A673 (cell line): ENCODE results near the gene PTGER4. TPM values are rescaled to one million over a fixed set of nuclear protein-coding genes. Genes with fewer than 3 reads are reported as not detected.

Source experiments
- BruUV-seq: library from RNA; stranded (reverse); fragments of 400-500 nt; replicated peaks from 2 replicates; lab custom pipeline; 2021; lab: Mats Ljungman, UMichigan
- CTCF ChIA-PET: fragments of 300-600 bp; sonication (Branson Sonifier 250); formaldehyde crosslinking; loops from one replicate; lab custom pipeline; 2022; ENCODE audit warnings: antibody characterized with exemption; lab: Charles Lee
- POLR2A ChIA-PET: fragments of 300-600 bp; sonication (Branson Sonifier 250); formaldehyde crosslinking; loops from one replicate; lab custom pipeline; 2022; ENCODE audit warnings: antibody characterized with exemption; ENCODE audit not compliant: low non-redundant PET; lab: Charles Lee
- DNase-seq: peaks from one replicate; pipeline ENCODE4 v3.0.0-alpha.2; 2015; ENCODE audit warnings: low spot score
- H3K27ac ChIP-seq: fragments of 200-600 bp; sonication (generic); 2 replicates; pipeline ENCODE4 v1.5.1; 2016; ENCODE audit warnings: mixed run types, low read depth, mild to moderate bottlenecking, mixed read lengths, antibody characterized with exemption, low read length; ENCODE audit not compliant: poor library complexity, severe bottlenecking
- H3K27me3 ChIP-seq: fragments of 200-600 bp; sonication (generic); replicated peaks from 2 replicates; pipeline ENCODE4 v1.6.1; 2017; ENCODE audit warnings: mixed run types, low read depth, mild to moderate bottlenecking, mixed read lengths, antibody characterized with exemption, low read length; ENCODE audit not compliant: insufficient read depth, poor library complexity
- H3K36me3 ChIP-seq: fragments of 200-600 bp; sonication (generic); 2 replicates; pipeline ENCODE4 v1.6.1; 2016; ENCODE audit warnings: mixed run types, mild to moderate bottlenecking, mixed read lengths, antibody characterized with exemption, low read length; ENCODE audit not compliant: insufficient read depth, poor library complexity, severe bottlenecking
- H3K4me1 ChIP-seq: fragments of 200-600 bp; sonication (generic); 2 replicates; pipeline ENCODE4 v1.6.1; 2017; ENCODE audit warnings: mixed run types, mild to moderate bottlenecking, mixed read lengths, antibody characterized with exemption, low read length; ENCODE audit not compliant: insufficient read depth, poor library complexity, severe bottlenecking
- H3K4me3 ChIP-seq: fragments of 200-600 bp; sonication (generic); 2 replicates; pipeline ENCODE4 v1.5.1; 2016; ENCODE audit warnings: low read depth, mixed run types, mild to moderate bottlenecking, mixed read lengths, low read length; ENCODE audit not compliant: poor library complexity, severe bottlenecking
- H3K9me3 ChIP-seq: fragments of 200-600 bp; sonication (generic); 2 replicates; pipeline ENCODE4 v1.6.1; 2016; ENCODE audit warnings: mixed run types, low read depth, mild to moderate bottlenecking, mixed read lengths, antibody characterized with exemption, low read length; ENCODE audit not compliant: poor library complexity, severe bottlenecking
- EZH2 ChIP-seq: fragments of 200-600 bp; sonication (generic); IDR thresholded peaks from 2 replicates; pipeline ENCODE4 v1.6.1; 2017; ENCODE audit warnings: borderline replicate concordance, low read depth, mild to moderate bottlenecking, mixed read lengths, antibody characterized with exemption, low read length; ENCODE audit not compliant: poor library complexity, severe bottlenecking
- intact Hi-C: fragments of 100-400 bp; cut with micrococcal nuclease; formaldehyde crosslinking; loops from one replicate; pipeline ENCODE4 v1.10.0; 2022; ENCODE audit not compliant: unreplicated experiment
- total RNA-seq: library from RNA; stranded (reverse); gene quantifications from 2 replicates; pipeline ENCODE4 v1.2.3, GENCODE V29; 2021
- TF ChIP-seq, protein P1 (sequence below): fragments of 300-800, 200-600 bp; sonication (generic); conservative IDR thresholded peaks from 2 replicates; pipeline ENCODE4 v1.5.1; 2017; ENCODE audit warnings: low read depth, mild to moderate bottlenecking, antibody characterized with exemption, low read length, moderate library complexity, mixed read lengths

PTGER4 gene
- total RNA-seq, 1 experiment from 2014 or later, result 2.1 TPM

DNA sequence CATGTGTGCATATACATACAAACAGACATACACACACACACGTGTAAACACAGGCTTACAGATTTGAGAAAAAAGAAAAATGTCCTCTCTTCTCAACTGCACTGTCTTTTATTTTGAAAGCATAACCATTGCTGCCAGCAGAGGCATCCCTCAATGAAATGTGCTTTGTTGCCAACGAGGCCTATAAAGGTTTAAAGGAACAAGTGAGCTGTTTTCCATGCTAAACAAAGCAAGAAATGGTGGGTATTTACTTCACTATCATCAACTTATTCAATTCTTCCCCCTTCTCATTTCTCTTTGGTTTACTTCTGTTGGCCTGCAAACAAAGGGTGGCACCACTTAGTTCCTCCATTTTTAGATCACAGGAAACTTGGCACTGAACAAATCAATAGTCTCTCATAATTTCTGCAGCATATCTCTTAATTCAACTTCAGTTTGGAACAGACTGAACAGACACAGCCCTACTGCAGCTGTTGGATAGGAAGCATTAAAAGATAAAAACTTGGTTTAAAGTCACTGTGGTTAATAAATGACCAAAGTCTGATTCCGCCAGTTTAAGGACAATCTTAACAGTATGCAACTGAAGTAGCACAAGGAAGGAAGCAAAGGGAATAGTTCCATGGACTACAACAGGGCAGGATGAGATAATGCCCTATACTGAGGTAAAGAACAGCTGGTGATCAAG, 54.3 kb downstream of the PTGER4 start:
- POLR2A ChIA-PET, result no interaction called here
- no TSS peak for BruUV-seq
- intact Hi-C loops, result loop anchor here (2.0 kb wide), 1 partner anchor 1017 kb away; no protein-coding TSS in a partner anchor
- Histone ChIP-seq H3K27ac (no peak overlapping the region), H3K4me1 (no peaks in the 10 kb centered on the region), H3K9me3 (no peaks in the 10 kb centered on the region), H3K27me3 (no peaks in the 10 kb centered on the region), H3K4me3 (no peak overlapping the region), H3K36me3 (peaks cover 3% of the 10 kb centered on the region)
- DNase-seq, result no peak
- CTCF ChIA-PET, result interaction anchor here (0.5 kb wide), 1 partner anchor 1153 kb away, joined by 3 read pairs; no protein-coding TSS in a partner anchor
- TF ChIP-seq EZH2, result no peak
- TF ChIP-seq, protein P1, sequence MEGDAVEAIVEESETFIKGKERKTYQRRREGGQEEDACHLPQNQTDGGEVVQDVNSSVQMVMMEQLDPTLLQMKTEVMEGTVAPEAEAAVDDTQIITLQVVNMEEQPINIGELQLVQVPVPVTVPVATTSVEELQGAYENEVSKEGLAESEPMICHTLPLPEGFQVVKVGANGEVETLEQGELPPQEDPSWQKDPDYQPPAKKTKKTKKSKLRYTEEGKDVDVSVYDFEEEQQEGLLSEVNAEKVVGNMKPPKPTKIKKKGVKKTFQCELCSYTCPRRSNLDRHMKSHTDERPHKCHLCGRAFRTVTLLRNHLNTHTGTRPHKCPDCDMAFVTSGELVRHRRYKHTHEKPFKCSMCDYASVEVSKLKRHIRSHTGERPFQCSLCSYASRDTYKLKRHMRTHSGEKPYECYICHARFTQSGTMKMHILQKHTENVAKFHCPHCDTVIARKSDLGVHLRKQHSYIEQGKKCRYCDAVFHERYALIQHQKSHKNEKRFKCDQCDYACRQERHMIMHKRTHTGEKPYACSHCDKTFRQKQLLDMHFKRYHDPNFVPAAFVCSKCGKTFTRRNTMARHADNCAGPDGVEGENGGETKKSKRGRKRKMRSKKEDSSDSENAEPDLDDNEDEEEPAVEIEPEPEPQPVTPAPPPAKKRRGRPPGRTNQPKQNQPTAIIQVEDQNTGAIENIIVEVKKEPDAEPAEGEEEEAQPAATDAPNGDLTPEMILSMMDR, result no peak

DNA sequence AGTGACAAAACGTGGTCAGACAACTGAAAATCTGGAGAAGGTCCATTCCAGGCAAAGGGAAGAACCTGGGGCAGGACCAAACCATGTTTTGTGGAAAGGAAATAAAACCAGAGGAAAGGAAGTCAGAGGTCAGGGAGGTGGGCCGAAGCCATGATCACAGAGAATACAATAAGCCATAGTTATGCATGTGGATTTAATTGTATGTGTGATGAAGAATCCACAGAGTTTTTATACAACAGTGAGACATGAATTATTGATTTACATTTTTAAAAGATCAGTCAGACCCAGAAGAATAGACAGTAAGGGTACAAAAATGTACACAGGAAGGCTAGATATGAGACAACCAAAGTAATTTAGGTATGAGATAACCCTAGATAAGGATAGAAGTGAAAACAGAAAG, 55.3 kb downstream of the PTGER4 start:
- Histone ChIP-seq H3K4me1 (no peaks in the 10 kb centered on the region), H3K4me3 (no peak overlapping the region), H3K27ac (no peak overlapping the region), H3K9me3 (no peaks in the 10 kb centered on the region), H3K27me3 (no peaks in the 10 kb centered on the region), H3K36me3 (peaks cover 3% of the 10 kb centered on the region)
- DNase-seq, result no peak
- BruUV-seq, result no TSS peak
- intact Hi-C loops, result loop anchor here (2.0 to 5.0 kb wide), 2 partner anchors 1018 to 1153 kb away; no protein-coding TSS in a partner anchor
- POLR2A ChIA-PET, result no interaction called here
- no peak for TF ChIP-seq EZH2
- TF ChIP-seq, protein P1, result no peak
- CTCF ChIA-PET, result interaction anchor here (0.5 kb wide), 1 partner anchor 1154 kb away, joined by 3 read pairs; no protein-coding TSS in a partner anchor

DNA sequence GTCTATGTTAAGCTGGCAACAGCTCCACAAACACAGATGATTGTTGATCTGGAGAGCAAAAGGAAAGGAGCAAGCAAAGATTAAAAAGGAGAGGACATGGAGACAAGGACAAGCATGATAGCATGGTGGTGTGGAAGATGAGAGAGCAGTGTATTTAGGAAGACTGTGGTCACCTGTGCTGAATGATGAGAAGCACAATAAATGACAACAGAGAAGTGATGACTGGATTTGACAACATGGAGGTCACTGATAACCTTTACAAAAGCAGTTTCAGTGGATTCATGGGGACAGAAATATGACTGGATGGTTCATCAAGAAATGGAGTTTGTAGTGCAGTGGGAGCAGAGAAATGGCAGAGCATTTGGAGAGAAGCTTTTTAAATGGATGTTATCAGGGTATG, 55.9 kb downstream of the PTGER4 start:
- Histone ChIP-seq H3K9me3 (no peaks in the 10 kb centered on the region), H3K4me3 (no peak overlapping the region), H3K27ac (no peak overlapping the region), H3K27me3 (no peaks in the 10 kb centered on the region), H3K4me1 (no peaks in the 10 kb centered on the region), H3K36me3 (peaks cover 5% of the 10 kb centered on the region)
- CTCF ChIA-PET, result no interaction called here
- intact Hi-C loops, result loop anchor here (2.0 to 5.0 kb wide), 2 partner anchors 1019 to 1153 kb away; no protein-coding TSS in a partner anchor
- BruUV-seq, result no TSS peak
- no peak for TF ChIP-seq EZH2
- TF ChIP-seq, protein P1, result no peak
- DNase-seq, result no peak
- POLR2A ChIA-PET, result no interaction called here
